ENCODE data around the gene ASB8. TPM values are rescaled to one million over a fixed set of nuclear protein-coding genes. Genes with fewer than 3 reads are reported as not detected.
A peak's percentile ranks its signal among the peaks of the same experiment; 100 is the strongest.

The ASB8 gene
- total RNA-seq, 1 experiment from 2014 or later: 22.1 TPM

DNA sequence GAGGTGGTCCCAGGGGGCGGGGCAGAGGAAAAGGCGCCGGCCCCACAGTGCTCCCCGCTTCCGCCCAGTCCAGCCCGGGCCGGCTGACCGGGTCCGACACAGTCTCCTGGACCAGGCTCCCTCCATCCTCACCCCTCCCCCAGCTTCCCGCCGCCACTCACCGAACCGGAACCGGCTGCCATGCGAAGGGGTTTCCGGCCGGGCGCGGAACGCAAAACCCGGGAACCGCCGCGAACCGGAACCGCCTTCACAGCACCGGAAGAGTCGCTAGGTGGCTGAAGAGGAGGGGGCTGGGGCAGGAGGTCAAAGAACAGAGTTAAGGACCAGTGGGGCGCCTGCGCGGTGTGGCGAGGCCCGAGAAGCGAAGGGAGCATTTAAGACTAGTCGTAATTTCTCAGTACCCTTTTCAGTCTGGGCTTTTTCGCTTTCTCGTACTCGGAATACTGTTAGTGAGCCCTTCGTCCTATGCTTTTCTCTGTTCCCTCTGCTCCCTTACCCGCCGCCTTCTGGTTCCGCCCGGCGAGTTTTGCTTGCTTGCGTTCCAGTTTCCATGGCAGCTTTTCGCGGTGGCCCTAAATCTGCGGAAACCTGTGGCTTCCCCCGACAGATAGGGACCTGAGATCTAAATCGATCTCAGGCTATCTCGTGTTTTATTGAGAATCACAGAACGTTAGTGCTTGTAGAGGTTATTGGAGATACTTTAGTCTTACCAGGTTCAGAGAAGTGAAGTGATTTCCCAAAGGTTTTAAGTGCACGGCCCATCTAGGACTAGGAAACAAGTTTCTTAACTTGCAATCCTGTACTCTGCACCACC, 51.2 kb downstream of the ASB8 start, which contains the start of gene SENP1:
Gene SENP1 (minus strand): TSS at position 213 of the 814 bp plus-strand sequence. CDS start 4,607 bp downstream, outside the sequence.
- DNase-seq (ENCODE audit: low spot score): peak; percentile 89

DNA sequence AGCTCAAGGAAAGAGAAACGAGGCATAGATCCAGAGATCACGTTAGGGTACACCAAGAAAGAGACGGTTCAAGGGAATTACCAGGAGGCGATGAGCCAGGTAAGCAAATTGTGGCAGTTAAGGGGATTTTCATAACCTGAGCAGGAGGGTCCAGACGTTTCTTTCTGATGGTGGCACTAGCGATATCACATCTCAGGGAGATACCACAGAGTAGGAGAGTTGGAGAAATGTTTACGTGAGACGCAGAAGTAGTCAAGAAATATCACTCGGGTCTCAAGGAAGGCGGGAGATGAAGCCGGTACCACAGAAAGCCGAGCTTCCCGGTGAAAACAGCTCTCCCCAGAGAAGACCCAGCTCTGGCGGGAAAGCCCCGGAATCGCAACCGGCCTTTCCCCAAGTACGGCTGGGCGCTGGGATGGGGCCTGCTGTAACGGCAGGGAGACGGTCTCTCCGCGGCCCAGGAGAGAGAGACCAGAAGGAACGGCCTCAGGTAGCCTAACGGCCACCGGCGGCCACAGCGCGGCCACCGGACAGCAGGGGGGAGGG, 51.9 kb downstream of the ASB8 start:
- DNase-seq (ENCODE audit: low spot score): peak; percentile 52

- DNase-seq (ENCODE audit: low spot score): peak; percentile 65
Measured at GRCh38 chr12:48104531-48104930, 52.8 kb downstream of the ASB8 start.

Small RNA genes within 50 kb of the gene (small RNA-seq; reads per million reads assigned to genes)
- not detected for gene MIR6505

Other genes with a start within 250 kb of the ASB8 start
- 126 and 132 TPM in 2 replicates for gene TMEM106C, start 193.9 kb downstream of the ASB8 start, total RNA-seq (2014; rRNA removed; shearing (Covaris generic))
- not detected in 2 replicates for gene COL2A1, start 153.0 kb downstream of the ASB8 start, total RNA-seq (2014; rRNA removed; shearing (Covaris generic))
- gene SENP1, start 51.4 kb downstream of the ASB8 start, total RNA-seq (2014; rRNA removed; shearing (Covaris generic)): 9.4 and 10.6 TPM in 2 replicates
- gene PFKM, start 38.2 kb downstream of the ASB8 start, total RNA-seq (2014; rRNA removed; shearing (Covaris generic)): 50.4 and 61.8 TPM in 2 replicates
- not detected in 2 replicates for gene CCDC184, start 26.1 kb upstream of the ASB8 start, total RNA-seq (2014; rRNA removed; shearing (Covaris generic))
- gene OR10AD1, start 45.8 kb upstream of the ASB8 start, total RNA-seq (2014; rRNA removed; shearing (Covaris generic)): not detected in 2 replicates
- gene ZNF641, start 193.4 kb upstream of the ASB8 start, total RNA-seq (2014; rRNA removed; shearing (Covaris generic)): 7.5 and 7.7 TPM in 2 replicates